ENCODE measurements around the gene LNP1.

DNA sequence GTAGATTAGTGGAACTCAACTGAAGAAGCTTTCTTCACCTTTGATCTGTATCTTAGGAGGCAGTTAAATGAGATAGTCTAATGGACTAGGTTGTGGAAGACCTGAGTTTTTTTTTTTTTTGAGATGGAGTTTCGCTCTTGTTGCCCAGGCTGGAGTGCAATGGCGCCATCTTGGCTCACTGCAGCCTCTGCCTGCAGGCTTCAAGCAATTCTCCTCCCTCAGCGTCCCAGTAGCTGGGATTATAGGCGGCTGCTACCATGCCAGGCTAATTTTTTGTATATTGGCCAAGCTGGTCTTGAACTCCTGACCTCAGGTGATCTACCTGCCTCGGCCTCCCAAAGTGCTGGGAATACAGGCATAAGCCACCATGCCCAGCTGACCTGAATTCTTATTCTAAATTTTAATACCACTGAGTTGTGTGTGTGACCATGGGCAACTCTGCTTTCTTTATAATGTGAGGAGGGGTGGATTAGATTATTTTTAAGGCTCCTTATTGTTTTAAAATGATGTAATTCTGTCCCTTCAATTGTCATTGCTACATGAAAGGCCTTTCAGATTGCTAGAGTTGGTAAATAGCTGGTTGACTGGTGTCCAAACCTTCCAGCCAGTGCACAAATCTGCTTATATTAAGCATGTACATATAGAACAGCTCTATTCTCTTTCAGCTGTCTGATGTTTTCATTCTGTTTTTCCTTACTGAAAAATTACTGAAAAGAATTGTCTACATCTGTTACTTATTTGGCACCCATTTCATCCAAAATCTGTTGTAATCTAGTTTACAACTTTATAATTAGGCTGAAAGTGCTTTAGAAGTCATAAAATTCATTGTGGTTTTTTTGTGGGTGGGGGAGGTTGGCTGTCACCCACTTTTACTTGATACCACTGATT is 2.3 kb downstream of the LNP1 start:
- TF ChIP-seq CTCF (IDR thresholded peaks at IDR 0.05; ENCODE audit: low read depth, low read length) = no peak
- TF ChIP-seq EZH2phosphoT487 (IDR thresholded peaks at IDR 0.05; ENCODE audit: low read depth) = no peak
